Sigmoid colon (tissue), 7 donors: Measurements from ENCODE around the gene SEC14L5. TPM values are rescaled to one million over a fixed set of nuclear protein-coding genes. Genes with fewer than 3 reads are reported as not detected.

ENCODE experiments used
- DNase-seq: peaks from one replicate; pipeline ENCODE4 v3.0.0-alpha.2; 2019
- H3K27ac ChIP-seq, 4 donors: fragments of 200-600 bp; sonication (generic); one replicate each; pipeline ENCODE4 v1.5.1; 2016 to 2019; ENCODE audit warnings: mild to moderate bottlenecking in 1 of 4
- H3K27me3 ChIP-seq, 3 donors: fragments of 200-600 bp; sonication (generic); one replicate each; pipeline ENCODE4 v1.5.1; 2019; ENCODE audit warnings: mild to moderate bottlenecking in 1 of 3
- H3K36me3 ChIP-seq, 4 donors: fragments of 200-600 bp; sonication (generic); one replicate each; pipeline ENCODE4 v1.5.1; 2016 to 2019
- H3K4me1 ChIP-seq, 4 donors: fragments of 200-600 bp; sonication (generic); one replicate each; pipeline ENCODE4 v1.5.1; 2017 to 2019
- H3K4me3 ChIP-seq, 4 donors: fragments of 200-600 bp; sonication (generic); one replicate each; pipeline ENCODE4 v1.5.1; 2017 to 2019; ENCODE audit warnings: mild to moderate bottlenecking in 2 of 4, moderate library complexity in 1 of 4
- H3K9me3 ChIP-seq, 4 donors: fragments of 200-600 bp in 3 of 4; sonication (generic) in 3 of 4; one replicate each; pipeline versions ENCODE4 v1.5.1 to v1.6.1; 2013 to 2019
- CTCF ChIP-seq, 4 experiments: fragments of 450-650 bp in 3 of 4; fragments of 200-600 bp in 1 of 4; IDR thresholded peaks; one replicate each; pipeline ENCODE4 v1.5.1; 2016 to 2019; ENCODE audit warnings: antibody characterized with exemption in 4 of 4, mild to moderate bottlenecking in 3 of 4, moderate library complexity in 2 of 4
- EP300 ChIP-seq, 4 donors: sonication (generic); formaldehyde crosslinking; IDR thresholded peaks; one replicate each; pipeline ENCODE4 v1.6.1; 2017; ENCODE audit warnings: antibody characterized with exemption in 4 of 4
- POLR2A ChIP-seq, 2 donors: fragments of 450-650 bp; IDR thresholded peaks; one replicate each; pipeline ENCODE4 v1.6.1; 2016; ENCODE audit warnings: antibody characterized with exemption in 2 of 2, mild to moderate bottlenecking in 2 of 2, moderate library complexity in 2 of 2
- POLR2AphosphoS5 ChIP-seq, 4 donors: sonication (generic); formaldehyde crosslinking; IDR thresholded peaks; one replicate each; pipeline ENCODE4 v1.6.1; 2017; ENCODE audit warnings: antibody characterized with exemption in 4 of 4
- WGBS, 2 donors: extraction: QIAGEN DNeasy Blood & Tissue Kit; methylation state at CpG; one replicate each; pipeline ENCODE4 v1.1.7; 2013; 5-methylcytosine and 5-hydroxymethylcytosine counted together
- intact Hi-C: fragments of 100-400 bp; cut with DNase I; formaldehyde crosslinking; loops from one replicate; pipeline ENCODE4 v1.15.1; 2023
- polyA plus RNA-seq, 3 donors: library from polyadenylated mRNA; stranded (reverse); fragments of 200-250 nt; gene quantifications; one replicate each; pipeline ENCODE4 v1.2.3, GENCODE V29; 2013
- total RNA-seq, 4 donors: library from RNA; depleted of rRNA; stranded (reverse); fragments of >200 nt; gene quantifications; one replicate each; pipeline ENCODE4 v1.1.0, GENCODE V29; 2016
- donor health status: healthy with polysubstance abuse.
- donor health status: Bipolar disorder and iron deficiency.
- donor health status: healthy.

The SEC14L5 gene
- total and polyA plus RNA-seq, 7 donors: under 0.01 to 2.5 (median 0.46) TPM

GRCh38 chr16:5012887-5013286, 54.8 kb downstream of the SEC14L5 start:
- intact Hi-C loops: no loop called here
- no peaks in the 10 kb centered on the region for H3K36me3 ChIP-seq
- DNase-seq: no peak
- no peaks in the 10 kb centered on the region for H3K4me1 ChIP-seq
- H3K4me3 ChIP-seq: no peak overlapping the region
- H3K9me3 ChIP-seq: no peaks in the 10 kb centered on the region
- no peaks in the 10 kb centered on the region for H3K27me3 ChIP-seq
- no peak overlapping the region for H3K27ac ChIP-seq
- no peak for TF ChIP-seq POLR2A (IDR thresholded peaks at IDR 0.05)
- no peak for TF ChIP-seq CTCF (IDR thresholded peaks at IDR 0.05)
- TF ChIP-seq EP300 (IDR thresholded peaks at IDR 0.05): no peak
- no peak for TF ChIP-seq POLR2AphosphoS5 (IDR thresholded peaks at IDR 0.05)
- 80 to 85% methylated on average over 6 of the region's 6 CpGs for WGBS, 2 donors

GRCh38 chr16:5015351-5015750, 57.2 kb downstream of the SEC14L5 start:
- DNase-seq: no peak
- no peak overlapping the region for H3K27ac ChIP-seq
- H3K4me3 ChIP-seq: no peak overlapping the region
- no peaks in the 10 kb centered on the region for H3K36me3 ChIP-seq
- H3K4me1 ChIP-seq: peaks cover 0 to 5% (median 0%) of the 10 kb centered on the region in 4 donors
- intact Hi-C loops: no loop called here
- no peaks in the 10 kb centered on the region for H3K9me3 ChIP-seq
- H3K27me3 ChIP-seq: no peaks in the 10 kb centered on the region
- no peak for TF ChIP-seq POLR2AphosphoS5 (IDR thresholded peaks at IDR 0.05)
- no peak for TF ChIP-seq POLR2A (IDR thresholded peaks at IDR 0.05)
- TF ChIP-seq EP300 (IDR thresholded peaks at IDR 0.05): no peak
- 67 to 71% methylated on average over 4 of the region's 4 CpGs for WGBS, 2 donors

GRCh38 chr16:5015887-5016286, 57.8 kb downstream of the SEC14L5 start:
- TF ChIP-seq CTCF (IDR thresholded peaks at IDR 0.05) (no peak), POLR2AphosphoS5 (IDR thresholded peaks at IDR 0.05) (no peak), EP300 (IDR thresholded peaks at IDR 0.05) (no peak), POLR2A (IDR thresholded peaks at IDR 0.05) (no peak)
- no peak overlapping the region for H3K4me3 ChIP-seq
- DNase-seq: no peak
- no peaks in the 10 kb centered on the region for H3K27me3 ChIP-seq
- H3K9me3 ChIP-seq: no peaks in the 10 kb centered on the region
- peaks cover 0 to 5% (median 0%) of the 10 kb centered on the region in 4 donors for H3K4me1 ChIP-seq
- intact Hi-C loops: no loop called here
- no peaks in the 10 kb centered on the region for H3K36me3 ChIP-seq
- H3K27ac ChIP-seq: no peak overlapping the region
- 91 to 92% methylated on average over 4 of the region's 4 CpGs for WGBS, 2 donors

GRCh38 chr16:5016967-5017677, 59.0 kb downstream of the SEC14L5 start:
- no peak overlapping the region for H3K4me3 ChIP-seq
- intact Hi-C loops: no loop called here
- H3K9me3 ChIP-seq: no peaks in the 10 kb centered on the region
- no peaks in the 10 kb centered on the region for H3K36me3 ChIP-seq
- 77 to 86% methylated on average over 6 of the region's 6 CpGs for WGBS, 2 donors
- DNase-seq: no peak
- H3K4me1 ChIP-seq: peaks cover 0 to 5% (median 0%) of the 10 kb centered on the region in 4 donors
- no peaks in the 10 kb centered on the region for H3K27me3 ChIP-seq
- no peak overlapping the region for H3K27ac ChIP-seq
- TF ChIP-seq EP300 (IDR thresholded peaks at IDR 0.05) (no peak), POLR2AphosphoS5 (IDR thresholded peaks at IDR 0.05) (no peak), CTCF (IDR thresholded peaks at IDR 0.05) (no peak), POLR2A (IDR thresholded peaks at IDR 0.05) (no peak)

- H3K27me3 ChIP-seq: no peaks in the 10 kb centered on the region
- WGBS, 2 donors: 93% methylated on average over 5 of the region's 5 CpGs
- no peak for DNase-seq
- intact Hi-C loops: no loop called here
- no peak overlapping the region for H3K4me3 ChIP-seq
- TF ChIP-seq POLR2AphosphoS5 (IDR thresholded peaks at IDR 0.05) (no peak), CTCF (IDR thresholded peaks at IDR 0.05) (no peak), EP300 (IDR thresholded peaks at IDR 0.05) (no peak), POLR2A (IDR thresholded peaks at IDR 0.05) (no peak)
- no peak overlapping the region for H3K27ac ChIP-seq
- H3K36me3 ChIP-seq: no peaks in the 10 kb centered on the region
- peaks cover 0 to 5% (median 0%) of the 10 kb centered on the region in 4 donors for H3K4me1 ChIP-seq
- H3K9me3 ChIP-seq: no peaks in the 10 kb centered on the region
Observed at GRCh38 chr16:5017678-5017969, 59.5 kb downstream of the SEC14L5 start.
